Suprapubic skin (tissue), 3 donors: Measurements from ENCODE around the gene ADH4.

Experiments
- CTCF ChIP-seq, 2 donors: fragments of 200-600 bp in 1 of 2; fragments of 450-650 bp in 1 of 2; sonication (generic) in 1 of 2; IDR thresholded peaks; one replicate each; pipeline ENCODE4 v1.5.1; 2016 to 2019; ENCODE audit warnings: antibody characterized with exemption in 2 of 2, mild to moderate bottlenecking in 1 of 2, moderate library complexity in 1 of 2
- EP300 ChIP-seq: sonication (generic); formaldehyde crosslinking; IDR thresholded peaks from one replicate; pipeline ENCODE4 v1.6.1; 2017; ENCODE audit warnings: antibody characterized with exemption

- TF ChIP-seq EP300 (no peak), CTCF (IDR thresholded peaks at IDR 0.05) (no peak)
Observed at GRCh38 chr4:99151995-99152394, 7.9 kb upstream of the ADH4 start.
